AG09309 (cell line): ENCODE data around the gene MAGI2.
"Not testable (repeated sequence)": the region's sequence is repeated elsewhere in the genome, so short reads cannot be mapped to it uniquely, and the experiment has no call there.

ENCODE experiments used
- DNase-seq: peaks from one replicate; pipeline ENCODE4 v3.0.0-alpha.2; 2010; ENCODE audit warnings: low read depth
- H3K4me3 ChIP-seq: 2 replicates; pipeline ENCODE4 v1.5.1; 2011; ENCODE audit warnings: mild to moderate bottlenecking, low read depth, low read length, moderate library complexity; ENCODE audit not compliant: control insufficient read depth
- TF ChIP-seq, protein P1 (sequence below): IDR thresholded peaks from 2 replicates; pipeline ENCODE4 v1.5.1; 2011; ENCODE audit warnings: mild to moderate bottlenecking, low read depth, low read length, inconsistent platforms; ENCODE audit not compliant: insufficient read depth, control insufficient read depth; ENCODE audit errors: missing control alignments

MAGI2 gene

DNA sequence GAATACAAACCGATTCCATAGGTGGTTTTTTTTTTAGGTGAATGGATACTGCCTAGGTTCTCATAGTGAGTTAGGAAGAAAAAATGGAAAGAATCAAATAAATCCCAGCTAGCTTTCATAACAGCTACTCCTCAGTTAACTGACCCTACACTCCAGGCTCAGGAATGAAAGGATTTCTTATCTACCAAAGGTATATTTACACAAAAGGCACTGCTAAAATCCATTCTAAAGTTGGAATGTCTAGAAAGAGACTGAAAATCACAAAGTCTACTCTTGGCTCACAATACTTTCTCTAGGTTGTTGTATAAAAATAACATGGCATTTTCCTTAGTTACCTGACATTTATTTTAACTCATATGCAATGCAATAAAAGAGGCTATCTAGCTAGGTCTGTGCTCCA is 375.2 kb downstream of the MAGI2 start:
- TF ChIP-seq, protein P1, sequence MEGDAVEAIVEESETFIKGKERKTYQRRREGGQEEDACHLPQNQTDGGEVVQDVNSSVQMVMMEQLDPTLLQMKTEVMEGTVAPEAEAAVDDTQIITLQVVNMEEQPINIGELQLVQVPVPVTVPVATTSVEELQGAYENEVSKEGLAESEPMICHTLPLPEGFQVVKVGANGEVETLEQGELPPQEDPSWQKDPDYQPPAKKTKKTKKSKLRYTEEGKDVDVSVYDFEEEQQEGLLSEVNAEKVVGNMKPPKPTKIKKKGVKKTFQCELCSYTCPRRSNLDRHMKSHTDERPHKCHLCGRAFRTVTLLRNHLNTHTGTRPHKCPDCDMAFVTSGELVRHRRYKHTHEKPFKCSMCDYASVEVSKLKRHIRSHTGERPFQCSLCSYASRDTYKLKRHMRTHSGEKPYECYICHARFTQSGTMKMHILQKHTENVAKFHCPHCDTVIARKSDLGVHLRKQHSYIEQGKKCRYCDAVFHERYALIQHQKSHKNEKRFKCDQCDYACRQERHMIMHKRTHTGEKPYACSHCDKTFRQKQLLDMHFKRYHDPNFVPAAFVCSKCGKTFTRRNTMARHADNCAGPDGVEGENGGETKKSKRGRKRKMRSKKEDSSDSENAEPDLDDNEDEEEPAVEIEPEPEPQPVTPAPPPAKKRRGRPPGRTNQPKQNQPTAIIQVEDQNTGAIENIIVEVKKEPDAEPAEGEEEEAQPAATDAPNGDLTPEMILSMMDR = no peak
- no peak for DNase-seq
- no peak overlapping the region for H3K4me3 ChIP-seq

DNA sequence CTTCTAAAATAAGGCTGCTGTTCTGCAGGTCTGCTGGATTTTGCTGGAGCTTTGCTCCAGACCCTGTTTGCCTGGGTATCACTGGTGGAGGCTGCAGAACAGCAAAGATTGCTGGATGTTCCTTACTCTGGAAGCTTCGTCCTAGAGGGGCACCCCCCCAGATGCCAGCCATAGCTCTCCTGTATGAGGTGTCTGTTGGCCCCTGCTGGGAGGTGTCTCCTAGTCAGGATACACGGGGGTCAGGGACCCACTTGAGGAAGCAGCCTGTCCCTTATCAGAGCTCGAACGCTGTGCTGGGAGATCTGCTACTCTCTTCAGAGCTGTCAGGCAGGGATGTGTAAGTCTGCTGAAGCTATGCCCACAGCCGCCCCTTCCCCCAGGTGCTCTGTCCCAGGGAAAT is 382.3 kb downstream of the MAGI2 start:
- not testable (repeated sequence) for DNase-seq

GRCh38 chr7:79064187-79064823 is 389.2 kb downstream of the MAGI2 start:
- DNase-seq = no peak
- no peak overlapping the region for H3K4me3 ChIP-seq
- TF ChIP-seq, protein P1 = no peak

More for the DNA sequence above, 382.3 kb downstream of the MAGI2 start:
- H3K4me3 ChIP-seq = not testable (repeated sequence)

GRCh38 chr7:79063019-79063698 is 390.3 kb downstream of the MAGI2 start:
- no peak overlapping the region for H3K4me3 ChIP-seq
- DNase-seq = peak; percentile 41
- TF ChIP-seq, protein P1 = peak; percentile 31

DNA sequence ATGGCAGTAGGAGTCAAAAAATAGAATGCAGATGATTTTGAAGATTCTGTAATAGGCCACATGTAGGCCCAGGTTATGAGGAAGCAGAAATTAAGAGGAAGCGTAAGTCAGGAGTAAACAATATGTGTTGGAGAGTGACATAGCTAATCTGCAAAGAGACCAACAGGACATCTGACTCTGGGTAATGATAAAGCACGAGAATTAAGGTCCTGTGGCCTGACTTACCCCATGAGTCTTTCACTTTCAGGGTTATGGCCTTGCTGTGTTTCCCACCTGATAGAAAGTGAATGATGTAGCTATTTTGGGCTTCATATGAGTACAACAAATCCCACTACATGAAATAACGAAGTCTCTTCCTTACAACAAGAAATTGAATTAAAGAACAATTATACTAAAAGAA is 393.0 kb downstream of the MAGI2 start:
- no peak overlapping the region for H3K4me3 ChIP-seq
- DNase-seq = no peak
- TF ChIP-seq, protein P1 = no peak

DNA sequence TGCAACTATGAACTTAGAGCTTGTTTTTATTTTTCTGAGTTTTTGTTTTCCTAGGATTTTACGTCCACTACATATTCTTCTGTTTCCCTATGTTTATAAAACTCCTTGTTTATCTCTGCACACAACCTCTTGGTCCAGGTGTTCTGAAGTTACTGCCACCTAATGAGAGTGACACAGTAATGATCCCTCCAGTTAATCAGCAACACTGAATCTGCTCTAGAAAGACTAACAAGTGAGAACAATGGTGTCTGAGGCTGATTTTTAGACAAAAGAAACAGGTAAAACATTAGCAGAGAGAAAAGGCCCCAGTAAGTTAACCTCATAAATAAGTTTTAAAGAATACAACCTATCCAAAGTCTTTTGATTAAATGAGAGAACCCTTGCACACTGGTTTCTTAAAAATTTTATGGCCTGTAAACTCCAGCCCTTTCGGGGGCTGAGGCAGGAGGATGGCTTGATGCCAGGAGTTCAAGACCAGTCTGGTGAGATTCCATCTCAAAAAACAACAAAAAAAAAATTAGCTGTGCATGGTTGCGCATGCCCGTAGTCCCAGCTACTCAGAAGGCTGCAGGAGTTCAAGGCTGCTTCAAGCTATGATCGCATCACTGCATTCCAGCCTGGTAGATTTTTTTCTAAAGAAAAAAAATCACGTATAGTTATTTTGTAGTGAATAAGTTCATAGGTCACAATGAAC is 397.6 kb downstream of the MAGI2 start:
- DNase-seq = no peak
- H3K4me3 ChIP-seq = no peak overlapping the region
- TF ChIP-seq, protein P1 = no peak

- TF ChIP-seq, protein P1 = no peak
- H3K4me3 ChIP-seq = no peak overlapping the region
- DNase-seq = no peak
Observed at GRCh38 chr7:79051915-79052314, 401.6 kb downstream of the MAGI2 start.
